Right cardiac atrium (tissue), 5 donors: ENCODE data around the gene IL18R1. TPM values are rescaled to one million over a fixed set of nuclear protein-coding genes. Genes with fewer than 3 reads are reported as not detected.

ENCODE experiments used
- ATAC-seq, 2 donors: fragments of 200-7000 bp; cut with Tn5 transposase; one replicate each; pipeline versions ENCODE4 v1.8.0 to v1.9.1; 2020; ENCODE audit warnings: moderate library complexity in 2 of 2, mild to moderate bottlenecking in 1 of 2
- DNase-seq, 3 donors: peaks; one replicate each; pipeline ENCODE4 v3.0.0-alpha.2; 2020
- H3K27ac ChIP-seq: one replicate; pipeline ENCODE4 v1.5.1; 2013; ENCODE audit warnings: mild to moderate bottlenecking, low read length, control low read depth, moderate library complexity
- H3K27me3 ChIP-seq: one replicate; pipeline ENCODE4 v1.6.1; 2013; ENCODE audit not compliant: control insufficient read depth, insufficient read depth
- H3K4me1 ChIP-seq: one replicate; pipeline ENCODE4 v1.6.1; 2013; ENCODE audit warnings: low read length; ENCODE audit not compliant: control insufficient read depth, insufficient read depth
- H3K4me3 ChIP-seq: one replicate; pipeline ENCODE4 v1.5.1; 2013; ENCODE audit warnings: low read length, control low read depth
- H3K9me3 ChIP-seq: one replicate; pipeline ENCODE4 v1.6.1; 2013; ENCODE audit warnings: low read length; ENCODE audit not compliant: control insufficient read depth
- WGBS: extraction: QIAGEN DNeasy Blood & Tissue Kit; methylation state at CpG from one replicate; pipeline ENCODE4 v1.1.7; 2013; 5-methylcytosine and 5-hydroxymethylcytosine counted together
- intact Hi-C, 4 donors: fragments of 100-400 bp; cut with DNase I; formaldehyde crosslinking; loops; one replicate each; pipeline versions ENCODE4 v1.11.0 to v1.14.0; 2022 to 2023
- polyA plus RNA-seq: library from polyadenylated mRNA; stranded (reverse); fragments of 200-250 nt; gene quantifications from one replicate; pipeline ENCODE4 v1.2.3, GENCODE V29; 2013
- total RNA-seq, 4 donors: library from RNA; stranded (reverse); fragmentation: NEBNext Ultra II Directional; extraction: Animal tissue kit (Norgen Biotek cat#: 25700); gene quantifications; one replicate each; pipeline ENCODE4 v1.2.1, GENCODE V29; 2021
- donor health status: healthy with polysubstance abuse.
- donor health status: DM: no; HTN: yes; CAD: no.
- donor health status: DM: no; HTN: no; CAD: no.
- donor health status: DM: no; HTN: yes; CAD: no; lungs with severe emphysema.
- donor health status: DM: yes; HTN: yes; CAD: no.

Gene IL18R1
- total and polyA plus RNA-seq, 5 donors: 2.2 to 8.1 (median 2.9) TPM

DNA sequence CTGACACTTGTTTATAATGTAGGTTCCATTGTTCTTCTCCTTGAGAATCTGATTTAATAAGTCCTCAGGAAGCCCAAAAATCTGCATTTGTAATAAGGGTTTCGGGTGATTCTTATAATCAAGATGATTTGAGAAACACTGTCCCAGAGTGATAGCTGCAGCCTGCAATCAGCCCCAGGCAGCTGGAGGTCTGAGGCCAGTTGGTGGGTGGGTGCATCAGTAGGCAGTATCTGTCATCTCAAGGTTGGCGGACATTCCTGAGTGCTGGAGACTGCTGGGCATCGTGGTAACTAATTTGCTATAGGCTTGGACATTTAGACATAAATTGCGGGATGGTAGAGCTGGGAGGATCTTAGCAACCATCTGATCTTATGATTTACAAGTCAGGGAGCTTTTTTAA is 64.7 kb downstream of the IL18R1 start:
- intact Hi-C loops: no loop called here
- DNase-seq (no peak), ATAC-seq (no peak)
- Histone ChIP-seq H3K9me3 (no peaks in the 10 kb centered on the region), H3K4me1 (no peaks in the 10 kb centered on the region), H3K27ac (no peak overlapping the region), H3K4me3 (no peak overlapping the region), H3K27me3 (no peaks in the 10 kb centered on the region)
- WGBS: 83% methylated on average over 4 of the region's 4 CpGs

DNA sequence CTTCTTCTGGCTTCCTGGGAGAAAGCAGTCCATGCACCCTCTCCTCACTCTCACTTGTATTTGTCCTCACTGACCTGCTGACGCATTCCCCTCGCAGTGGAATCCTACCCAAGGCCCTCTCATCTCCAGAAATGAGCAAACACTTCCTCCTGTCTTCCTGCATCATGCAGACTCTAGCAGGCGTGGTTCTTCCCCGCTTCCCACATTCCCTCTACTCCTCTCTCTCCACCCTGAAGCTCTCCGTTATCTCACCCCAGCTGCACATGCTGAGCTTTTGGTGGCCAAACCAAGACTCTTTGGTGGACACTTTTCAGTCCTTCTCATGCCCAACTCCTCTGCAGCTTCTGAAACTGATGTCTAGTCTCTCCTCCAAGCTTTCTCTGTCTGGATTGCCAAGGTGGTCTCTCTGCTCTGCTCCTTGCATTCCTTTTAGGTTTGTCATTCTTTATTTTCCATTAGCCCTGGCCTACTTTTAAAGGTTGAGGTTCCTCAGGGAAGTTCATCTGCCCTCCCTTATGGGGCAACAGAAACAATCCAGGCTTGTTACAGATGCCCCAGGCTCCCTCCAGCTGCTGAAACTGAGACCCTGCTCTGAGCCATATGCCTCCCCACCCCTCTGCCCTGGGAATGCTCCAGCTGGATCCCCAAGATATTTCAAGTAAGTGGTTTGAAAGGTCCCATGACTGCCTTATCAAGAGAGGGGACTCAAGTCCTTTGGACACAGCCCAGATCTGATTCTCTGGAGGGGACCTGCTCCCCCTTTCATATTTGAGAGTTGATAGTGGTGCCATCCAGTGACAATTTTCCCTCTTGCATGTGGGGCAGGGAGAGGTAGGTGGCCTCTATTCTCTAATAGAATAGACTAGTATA is 66.5 kb downstream of the IL18R1 start:
- DNase-seq: no peak

DNA sequence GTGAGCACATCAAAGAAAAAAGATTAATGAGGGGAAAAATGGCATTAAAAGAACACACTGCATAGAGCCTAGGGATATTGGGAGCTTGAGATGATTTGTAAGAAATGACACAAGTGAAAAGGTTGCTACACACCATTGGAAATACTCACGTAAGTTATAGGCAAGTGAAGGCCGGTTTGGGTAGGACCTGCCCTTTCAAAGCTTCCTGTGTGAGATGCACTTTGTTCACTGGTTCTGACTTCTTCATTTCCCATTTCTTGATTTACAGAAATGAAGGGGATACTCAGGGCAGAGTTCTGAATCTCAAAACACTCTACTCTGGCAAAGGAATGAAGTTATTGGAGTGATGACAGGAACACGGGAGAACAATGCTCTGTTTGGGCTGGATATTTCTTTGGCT is 67.3 kb downstream of the IL18R1 start, which contains the start of gene IL18RAP:
Gene IL18RAP, plus strand, starts transcription at position 251 of the 400 bp plus-strand sequence. Its CDS starts 118 bp downstream, at position 369.
- H3K27me3 ChIP-seq: no peaks in the 10 kb centered on the region
- H3K4me3 ChIP-seq: no peak within 1 kb of the TSS
- no peaks in the 10 kb centered on the region for H3K9me3 ChIP-seq
- no peak for ATAC-seq
- H3K4me1 ChIP-seq: no peaks in the 10 kb centered on the region
- no peak within 1 kb of the TSS for H3K27ac ChIP-seq
- intact Hi-C loops: no loop called here
- WGBS: 69% methylated on average over 3 of the region's 3 CpGs
- no peak for DNase-seq

More for the DNA sequence above, 66.5 kb downstream of the IL18R1 start:
- Histone ChIP-seq H3K4me3 (no peak overlapping the region), H3K4me1 (no peaks in the 10 kb centered on the region), H3K27me3 (no peaks in the 10 kb centered on the region), H3K9me3 (no peaks in the 10 kb centered on the region), H3K27ac (no peak overlapping the region)
- no peak for ATAC-seq
- intact Hi-C loops: no loop called here
- WGBS: 74% methylated on average over 5 of the region's 5 CpGs

DNA sequence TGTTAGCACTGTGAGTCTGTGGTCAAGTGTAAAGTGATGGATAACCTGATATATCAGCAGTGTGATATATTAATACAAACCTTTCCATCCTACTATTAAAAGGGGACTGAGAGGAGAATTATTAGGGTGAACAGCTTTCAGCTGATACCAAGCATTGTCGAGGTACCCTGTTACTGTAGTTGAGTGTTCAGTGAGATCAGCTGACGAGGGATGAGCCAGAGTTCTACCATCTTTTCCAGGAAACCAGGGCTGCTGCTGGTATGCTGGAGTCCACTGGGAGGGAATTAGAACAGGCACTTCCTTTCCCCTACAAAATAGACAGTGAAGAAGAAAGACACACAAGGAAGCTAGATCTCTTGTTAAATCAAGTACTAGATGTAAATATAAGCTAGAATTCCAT is 67.8 kb downstream of the IL18R1 start:
- no peak for ATAC-seq
- WGBS: 78% methylated on average over 2 of the region's 2 CpGs
- Histone ChIP-seq H3K4me3 (no peak overlapping the region), H3K9me3 (no peaks in the 10 kb centered on the region), H3K27me3 (no peaks in the 10 kb centered on the region), H3K27ac (no peak overlapping the region), H3K4me1 (no peaks in the 10 kb centered on the region)
- intact Hi-C loops: no loop called here
- DNase-seq: no peak

DNA sequence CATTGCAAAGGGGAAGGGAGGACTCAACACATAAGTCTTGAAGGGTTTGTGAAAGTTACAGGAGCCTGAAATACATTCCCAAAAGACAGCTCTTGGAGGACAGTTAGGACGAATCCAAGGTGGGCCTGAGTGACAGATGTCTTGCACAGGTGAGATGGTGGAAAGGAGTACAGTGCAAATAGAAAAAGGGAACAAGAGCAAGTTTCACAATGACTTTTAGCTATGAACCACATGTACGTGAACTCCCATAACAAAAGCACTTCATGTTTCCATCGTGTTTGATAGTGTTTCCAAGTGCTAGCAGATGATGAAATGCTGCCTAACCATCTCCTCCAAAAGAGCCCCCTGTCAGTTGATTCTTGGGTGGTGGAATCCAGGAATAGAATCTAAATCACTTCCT is 69.2 kb downstream of the IL18R1 start:
- Histone ChIP-seq H3K4me1 (no peaks in the 10 kb centered on the region), H3K4me3 (no peak overlapping the region), H3K9me3 (no peaks in the 10 kb centered on the region), H3K27ac (no peak overlapping the region), H3K27me3 (no peaks in the 10 kb centered on the region)
- WGBS: 66% methylated on average over 3 of the region's 3 CpGs
- DNase-seq: no peak
- ATAC-seq: no peak
- intact Hi-C loops: no loop called here

DNA sequence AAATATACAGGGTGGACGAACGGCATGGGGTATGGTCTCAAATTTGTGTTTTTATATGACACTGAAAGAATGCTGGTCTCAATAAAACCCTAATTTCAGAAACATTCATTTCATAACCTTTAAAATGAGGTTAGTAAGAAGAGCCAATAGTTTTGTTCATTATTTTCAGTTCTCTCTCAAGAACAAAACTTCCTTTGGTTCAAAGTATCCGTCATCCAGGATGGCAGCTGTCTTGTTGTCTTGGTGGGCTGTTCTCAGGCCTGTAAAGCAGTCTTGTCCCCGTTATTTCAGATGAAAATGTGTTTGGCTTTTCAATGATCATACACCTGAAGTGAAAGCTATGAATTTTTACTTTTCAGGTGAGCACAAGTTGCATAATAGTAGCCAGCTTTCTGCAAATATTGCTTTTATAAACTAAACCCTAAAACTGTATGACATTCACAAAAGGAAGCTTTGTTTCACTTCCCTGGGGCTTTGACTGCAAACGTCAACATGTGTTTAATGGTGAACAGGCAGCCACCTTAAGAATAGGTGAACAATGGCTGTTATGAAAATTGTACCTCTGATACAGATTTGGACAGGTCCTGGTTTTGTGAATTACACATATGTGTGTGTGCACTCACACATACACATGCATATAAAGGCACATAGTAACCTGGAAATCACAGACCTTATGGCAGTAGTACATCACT is 70.0 kb downstream of the IL18R1 start:
- intact Hi-C loops: no loop called here
- Histone ChIP-seq H3K27me3 (no peaks in the 10 kb centered on the region), H3K4me1 (no peaks in the 10 kb centered on the region), H3K4me3 (no peak overlapping the region), H3K27ac (no peak overlapping the region), H3K9me3 (no peaks in the 10 kb centered on the region)
- ATAC-seq: no peak
- 45% methylated on average over 5 of the region's 5 CpGs for WGBS
- no peak for DNase-seq

DNA sequence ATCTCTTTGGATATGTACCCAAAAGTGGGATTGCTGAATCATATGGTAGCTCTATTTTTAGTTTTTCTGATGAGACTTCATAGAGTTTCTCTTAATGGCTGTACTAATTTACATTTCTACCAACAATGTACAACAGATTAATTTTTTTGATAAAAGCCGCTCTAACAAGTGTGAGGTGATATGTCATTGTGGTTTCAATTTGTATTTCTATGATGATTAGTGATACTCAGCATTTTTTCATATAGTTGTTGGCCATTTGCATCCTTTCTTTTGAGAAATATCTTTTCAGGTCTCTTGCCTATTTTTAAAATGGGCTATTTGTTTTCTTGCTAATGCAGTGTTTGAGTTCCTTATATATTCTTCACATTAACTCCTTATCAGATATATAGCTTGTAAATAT is 71.7 kb downstream of the IL18R1 start:
- no peaks in the 10 kb centered on the region for H3K9me3 ChIP-seq
- WGBS: 47% methylated on average over 1 of the region's 1 CpG
- intact Hi-C loops: no loop called here
- no peak overlapping the region for H3K27ac ChIP-seq
- no peak overlapping the region for H3K4me3 ChIP-seq
- DNase-seq (no peak), ATAC-seq (no peak)
- H3K4me1 ChIP-seq: no peaks in the 10 kb centered on the region
- H3K27me3 ChIP-seq: no peaks in the 10 kb centered on the region

DNA sequence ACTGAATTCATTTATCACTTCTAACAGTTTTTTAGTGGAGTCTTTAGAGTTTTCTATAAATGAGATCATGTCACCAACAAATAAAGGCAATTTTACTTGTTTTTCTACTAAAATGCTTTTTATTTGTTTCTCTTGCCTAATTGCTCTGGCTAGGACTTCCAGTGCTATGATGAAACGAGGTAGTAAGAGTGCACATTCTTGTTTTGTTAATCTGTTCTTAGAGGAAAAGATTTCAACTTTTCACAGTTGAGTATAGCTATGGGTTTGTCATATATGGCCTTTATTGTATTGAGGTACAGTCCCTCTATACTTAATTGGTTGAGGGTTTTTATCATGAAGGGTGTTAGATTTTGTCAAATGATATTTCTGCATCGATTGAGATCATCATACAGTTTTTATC is 73.0 kb downstream of the IL18R1 start:
- intact Hi-C loops: no loop called here
- 61% methylated on average over 2 of the region's 2 CpGs for WGBS
- Histone ChIP-seq H3K27me3 (no peaks in the 10 kb centered on the region), H3K4me1 (no peaks in the 10 kb centered on the region), H3K9me3 (no peaks in the 10 kb centered on the region), H3K4me3 (no peak overlapping the region), H3K27ac (no peak overlapping the region)
- no peak for DNase-seq
- ATAC-seq: no peak

DNA sequence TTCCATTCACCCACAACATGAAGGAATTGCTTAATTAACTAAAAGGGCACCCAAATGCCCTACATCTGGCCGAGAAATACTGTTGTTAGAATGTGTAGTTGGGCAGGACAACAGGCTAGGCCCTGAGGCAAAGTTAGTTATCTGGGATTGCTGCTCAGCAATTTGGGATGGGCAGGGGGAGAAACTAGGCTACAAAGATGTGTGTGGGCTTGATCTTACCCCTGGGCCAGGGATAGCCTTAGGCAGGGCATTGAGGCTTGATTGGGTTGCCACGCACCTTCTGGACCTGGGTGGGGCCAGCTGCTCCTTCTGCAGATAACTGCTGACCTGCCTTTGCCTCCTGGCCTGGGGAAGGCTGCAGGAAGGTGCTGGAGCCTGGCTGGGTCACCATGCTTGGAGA is 76.8 kb downstream of the IL18R1 start:
- Histone ChIP-seq H3K27ac (no peak overlapping the region), H3K9me3 (no peaks in the 10 kb centered on the region), H3K27me3 (no peaks in the 10 kb centered on the region), H3K4me1 (no peaks in the 10 kb centered on the region), H3K4me3 (no peak overlapping the region)
- intact Hi-C loops: no loop called here
- DNase-seq (no peak), ATAC-seq (no peak)
- 79% methylated on average over 2 of the region's 2 CpGs for WGBS

DNA sequence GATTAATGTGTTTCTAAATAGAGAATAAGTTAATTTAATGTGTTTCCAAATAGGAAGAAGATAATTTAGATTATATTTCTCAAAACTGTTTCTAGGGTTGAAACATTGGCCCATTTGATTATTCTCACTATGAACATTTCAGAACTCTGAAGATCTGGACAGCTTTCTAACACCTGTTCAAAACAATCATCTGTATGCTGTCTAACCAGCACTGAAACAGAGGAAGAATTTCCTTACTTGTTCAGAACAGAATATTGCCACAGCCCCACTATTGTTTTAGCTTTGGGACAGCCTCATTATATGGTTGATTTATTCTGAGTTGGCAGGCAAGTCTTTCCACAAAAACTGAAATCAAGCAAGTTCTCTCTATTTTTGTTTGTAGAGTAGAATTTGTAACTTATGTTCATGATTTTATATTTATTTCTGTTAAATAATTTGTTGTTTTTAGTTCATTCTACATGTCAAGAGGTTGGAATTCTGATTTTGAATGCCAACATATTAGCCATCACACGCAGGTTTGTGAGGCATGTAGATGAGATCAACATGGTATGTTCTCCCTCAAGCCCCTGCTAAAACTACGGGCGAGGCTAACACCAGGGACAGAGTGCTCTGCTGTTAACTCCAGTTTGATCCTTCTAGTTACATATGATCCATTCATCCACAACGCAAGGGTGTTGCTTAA is 78.5 kb downstream of the IL18R1 start:
- no peaks in the 10 kb centered on the region for H3K9me3 ChIP-seq
- WGBS: 94% methylated on average over 4 of the region's 4 CpGs
- no peak overlapping the region for H3K4me3 ChIP-seq
- DNase-seq (no peak), ATAC-seq (no peak)
- no peak overlapping the region for H3K27ac ChIP-seq
- no peaks in the 10 kb centered on the region for H3K27me3 ChIP-seq
- H3K4me1 ChIP-seq: no peaks in the 10 kb centered on the region
- intact Hi-C loops: no loop called here
